GM12878 (cell line): ENCODE results near the gene SMG6. TPM values are rescaled to one million over a fixed set of nuclear protein-coding genes. Genes with fewer than 3 reads are reported as not detected.

Source experiments
- ATAC-seq: fragments of 200-7000 bp; cut with Tn5 transposase; 3 replicates; pipeline ENCODE4 v1.9.1; 2020; ENCODE audit warnings: mild to moderate bottlenecking, moderate library complexity
- BruUV-seq: library from RNA; stranded (reverse); fragments of 400-500 nt; replicated peaks from 2 replicates; lab custom pipeline; 2021; lab: Mats Ljungman, UMichigan
- CTCF ChIA-PET: fragments of 300-600 bp; sonication (Branson Sonifier 250); formaldehyde crosslinking; extraction: SDS; loops from one replicate; lab custom pipeline; 2021; ENCODE audit warnings: inconsistent platforms; lab: Yijun Ruan, JAX
- POLR2A ChIA-PET: fragments of 350-600 bp; formaldehyde crosslinking; extraction: SDS; loops from one replicate; lab custom pipeline; 2021; ENCODE audit warnings: inconsistent platforms; lab: Charles Lee
- RAD21 ChIA-PET: fragments of 300-600 bp; sonication (Branson Sonifier 250); formaldehyde crosslinking; loops from one replicate; lab custom pipeline; 2023; ENCODE audit warnings: antibody characterized with exemption; ENCODE audit not compliant: unreplicated experiment; lab: Charles Lee
- SMC1A ChIA-PET: fragments of 300-600 bp; sonication (Branson Sonifier 250); formaldehyde crosslinking; loops from one replicate; lab custom pipeline; 2023; ENCODE audit not compliant: unreplicated experiment, uncharacterized antibody; lab: Charles Lee
- DNase-seq: peaks from one replicate; pipeline ENCODE4 v3.0.0-alpha.2; 2011; ENCODE audit warnings: low read depth, low spot score
- FAIRE-seq: peaks from 3 replicates; lab custom pipeline; 2011; peaks lifted over from hg19 to GRCh38; lab: Jason Lieb, UNC
- H2AFZ ChIP-seq: 2 replicates; pipeline ENCODE4 v1.6.0; 2011; ENCODE audit warnings: low read depth, low read length, control low read depth; ENCODE audit not compliant: control insufficient read depth
- H3K27ac ChIP-seq: 2 replicates; pipeline ENCODE4 v1.5.1; 2011; ENCODE audit warnings: control low read depth; ENCODE audit not compliant: control insufficient read depth, insufficient read depth
- H3K27me3 ChIP-seq, 2 experiments: replicated peaks in 1 of 2; 2 replicates each; pipeline versions ENCODE4 v1.6.0 to v1.6.1; 2011; ENCODE audit warnings: low read length in 1 of 2; ENCODE audit not compliant: control insufficient read depth in 2 of 2, insufficient read depth in 2 of 2
- H3K36me3 ChIP-seq, 2 experiments: 2 replicates each; pipeline ENCODE4 v1.5.1; 2011; ENCODE audit warnings: low read length in 1 of 2; ENCODE audit not compliant: control insufficient read depth in 2 of 2, insufficient read depth in 2 of 2
- H3K4me1 ChIP-seq: 2 replicates; pipeline ENCODE4 v1.6.1; 2011; ENCODE audit warnings: mild to moderate bottlenecking, low read length, moderate library complexity, mixed read lengths; ENCODE audit not compliant: control insufficient read depth, insufficient read depth
- H3K4me2 ChIP-seq: 2 replicates; pipeline ENCODE4 v1.6.0; 2011; ENCODE audit warnings: control low read depth; ENCODE audit not compliant: control insufficient read depth, insufficient read depth
- H3K4me3 ChIP-seq: fragments of 200-600 bp; sonication (generic); 2 replicates; pipeline ENCODE4 v1.5.1; 2016
- H3K79me2 ChIP-seq: 2 replicates; pipeline ENCODE4 v1.6.0; 2011; ENCODE audit warnings: low read length; ENCODE audit not compliant: control insufficient read depth, insufficient read depth
- H3K9ac ChIP-seq: 2 replicates; pipeline ENCODE4 v1.8.0; 2011; ENCODE audit warnings: low read length, control low read depth, mixed read lengths; ENCODE audit not compliant: control insufficient read depth, insufficient read depth
- H3K9me3 ChIP-seq: replicated peaks from 3 replicates; pipeline ENCODE4 v1.5.1; 2011; ENCODE audit warnings: mild to moderate bottlenecking, low read length; ENCODE audit not compliant: control insufficient read depth, insufficient read depth
- H4K20me1 ChIP-seq: 2 replicates; pipeline ENCODE4 v1.6.0; 2011; ENCODE audit not compliant: control insufficient read depth, insufficient read depth
- ATF7 ChIP-seq: fragments of 450-650 bp; IDR thresholded peaks from 2 replicates; pipeline ENCODE4 v1.6.1; 2016; ENCODE audit warnings: low read depth, mild to moderate bottlenecking
- BCL11A ChIP-seq: IDR thresholded peaks from 2 replicates; pipeline ENCODE4 v1.6.1; 2011; ENCODE audit warnings: low read depth, low read length
- CHD1 ChIP-seq: IDR thresholded peaks from 2 replicates; pipeline ENCODE4 v1.6.1; 2012; ENCODE audit warnings: low read depth, low read length, improper control_type of control experiment
- ETV6 ChIP-seq, 2 experiments: fragments of 450-650 bp in 1 of 2; IDR thresholded peaks in 1 of 2; conservative IDR thresholded peaks in 1 of 2; 2 replicates each; pipeline ENCODE4 v1.6.1; 2014; ENCODE audit warnings: antibody characterized with exemption in 1 of 2, borderline replicate concordance in 1 of 2, low read depth in 1 of 2, mild to moderate bottlenecking in 1 of 2, moderate library complexity in 1 of 2
- IRF4 ChIP-seq: IDR thresholded peaks from 2 replicates; pipeline ENCODE4 v1.6.1; 2011; ENCODE audit warnings: low read depth, low read length
- RAD51 ChIP-seq: fragments of 450-650 bp; IDR thresholded peaks from 2 replicates; pipeline ENCODE4 v1.6.1; 2016; ENCODE audit warnings: moderate library complexity, mild to moderate bottlenecking, inconsistent platforms
- SRF ChIP-seq, 2 experiments: IDR thresholded peaks; 2 replicates each; pipeline ENCODE4 v1.6.1; 2011; ENCODE audit warnings: low read depth in 2 of 2, low read length in 2 of 2, mild to moderate bottlenecking in 1 of 2, moderate library complexity in 1 of 2
- WRNIP1 ChIP-seq: IDR thresholded peaks from 2 replicates; pipeline ENCODE4 v1.6.1; 2011; ENCODE audit warnings: low read depth, low read length, improper control_type of control experiment, borderline replicate concordance
- WGBS: methylation state at CpG from one replicate; pipeline ENCODE4 v1.1.6; 2016; ENCODE audit warnings: low lambda C conversion rate; ENCODE audit not compliant: insufficient replicate concordance, insufficient coverage; ENCODE audit errors: missing lambda C conversion rate; 5-methylcytosine and 5-hydroxymethylcytosine counted together
- in situ Hi-C: fragments of 300-500 bp; cut with MboI; formaldehyde crosslinking; loops from 9 replicates; pipeline ENCODE4 v1.14.3; 2018; ENCODE audit warnings: mixed read lengths
- intact Hi-C: fragments of 100-400 bp; cut with micrococcal nuclease; formaldehyde crosslinking; loops from one replicate; pipeline ENCODE4 v1.14.2; 2022; ENCODE audit not compliant: unreplicated experiment
- polyA plus RNA-seq, 11 experiments: library from polyadenylated mRNA; depleted of rRNA in 4 of 11; unstranded in 6 of 11; stranded (reverse) in 5 of 11; fragments of >200 nt; fragmentation: Nextera tagmentation in 4 of 11; fragmentation: Illumina TruSeq in 1 of 11; extraction: Ambion mirVana in 4 of 11; extraction: Trizol in 1 of 11; gene quantifications; 1 replicate in 1 of 11; 2 replicates in 10 of 11; pipeline versions ENCODE4 v1.2.1 to v1.2.3, GENCODE V29; 2011 to 2016; ENCODE audit warnings: inconsistent platforms in 2 of 11, missing spikeins in 2 of 11, low read depth in 1 of 11
- total RNA-seq, 4 experiments: library from RNA; depleted of rRNA in 3 of 4; stranded (reverse); fragments of >200 nt in 3 of 4; fragmentation: Illumina TruSeq in 1 of 4; extraction: Trizol in 1 of 4; gene quantifications; 2 replicates each; pipeline versions ENCODE4 v1.2.1 to v1.2.3, GENCODE V29; 2013 to 2021
- TF ChIP-seq, protein P1 (sequence below): IDR thresholded peaks from 2 replicates; pipeline ENCODE4 v1.6.1; 2011; ENCODE audit warnings: mild to moderate bottlenecking, low read depth, low read length, moderate library complexity; ENCODE audit not compliant: insufficient replicate concordance
- TF ChIP-seq, protein P2 (sequence below): fragments of 450-650 bp; IDR thresholded peaks from 2 replicates; pipeline ENCODE4 v1.6.1; 2018; ENCODE audit warnings: borderline replicate concordance, mild to moderate bottlenecking; ENCODE audit not compliant: partially characterized antibody

Gene SMG6
- total and polyA plus RNA-seq, 10 of the 15 experiments (the other 5 are each of a cell fraction or from before 2014, with no cell fraction given) = 0.58 to 28.7 (median 15.7) TPM

DNA sequence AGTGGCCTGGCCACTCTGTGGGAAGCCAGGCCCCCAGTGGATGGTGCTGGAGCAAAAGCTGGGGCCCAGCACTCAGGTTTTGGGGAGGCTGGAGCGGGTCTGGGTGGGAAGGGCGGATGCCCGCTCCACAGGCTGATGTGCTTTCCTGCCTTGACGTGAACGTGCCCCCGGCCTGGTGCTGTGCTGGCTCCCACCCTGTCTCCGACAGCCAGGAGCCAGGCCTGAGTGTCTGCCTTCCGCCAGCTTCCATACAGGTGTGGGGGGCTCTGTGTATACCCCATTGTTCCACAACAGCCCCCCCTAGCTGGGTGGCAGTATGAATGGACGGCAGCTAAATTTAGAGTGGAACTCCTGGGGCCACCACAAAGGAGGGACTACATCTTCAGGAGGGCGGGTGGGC is 228.7 kb downstream of the SMG6 start:
- H2AFZ ChIP-seq = no peak overlapping the region
- CTCF ChIA-PET = interaction anchor here (4.9 kb wide), 1 partner anchor 8 kb away, joined by 28 read pairs; no protein-coding TSS in a partner anchor
- POLR2A ChIA-PET = interaction anchor here (12.5 kb wide), 1 partner anchor 12 kb away, joined by 148 read pairs; no protein-coding TSS in a partner anchor
- no peaks in the 10 kb centered on the region for H3K79me2 ChIP-seq
- SMC1A ChIA-PET = no interaction called here
- no peaks in the 10 kb centered on the region for H3K27me3 ChIP-seq
- H3K9ac ChIP-seq = no peak overlapping the region
- no peak for TF ChIP-seq ETV6 (conservative IDR thresholded peaks at IDR 0.05 in 1 of 2, IDR thresholded peaks at IDR 0.05 in 1 of 2; ENCODE audit: borderline replicate concordance in 1 of 2, low read depth in 1 of 2)
- TF ChIP-seq CHD1 = no peak
- TF ChIP-seq, protein P1, sequence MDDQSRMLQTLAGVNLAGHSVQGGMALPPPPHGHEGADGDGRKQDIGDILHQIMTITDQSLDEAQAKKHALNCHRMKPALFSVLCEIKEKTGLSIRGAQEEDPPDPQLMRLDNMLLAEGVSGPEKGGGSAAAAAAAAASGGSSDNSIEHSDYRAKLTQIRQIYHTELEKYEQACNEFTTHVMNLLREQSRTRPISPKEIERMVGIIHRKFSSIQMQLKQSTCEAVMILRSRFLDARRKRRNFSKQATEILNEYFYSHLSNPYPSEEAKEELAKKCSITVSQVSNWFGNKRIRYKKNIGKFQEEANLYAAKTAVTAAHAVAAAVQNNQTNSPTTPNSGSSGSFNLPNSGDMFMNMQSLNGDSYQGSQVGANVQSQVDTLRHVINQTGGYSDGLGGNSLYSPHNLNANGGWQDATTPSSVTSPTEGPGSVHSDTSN = no peak
- no peak for TF ChIP-seq ATF7
- no peak for TF ChIP-seq BCL11A
- TF ChIP-seq, protein P2, sequence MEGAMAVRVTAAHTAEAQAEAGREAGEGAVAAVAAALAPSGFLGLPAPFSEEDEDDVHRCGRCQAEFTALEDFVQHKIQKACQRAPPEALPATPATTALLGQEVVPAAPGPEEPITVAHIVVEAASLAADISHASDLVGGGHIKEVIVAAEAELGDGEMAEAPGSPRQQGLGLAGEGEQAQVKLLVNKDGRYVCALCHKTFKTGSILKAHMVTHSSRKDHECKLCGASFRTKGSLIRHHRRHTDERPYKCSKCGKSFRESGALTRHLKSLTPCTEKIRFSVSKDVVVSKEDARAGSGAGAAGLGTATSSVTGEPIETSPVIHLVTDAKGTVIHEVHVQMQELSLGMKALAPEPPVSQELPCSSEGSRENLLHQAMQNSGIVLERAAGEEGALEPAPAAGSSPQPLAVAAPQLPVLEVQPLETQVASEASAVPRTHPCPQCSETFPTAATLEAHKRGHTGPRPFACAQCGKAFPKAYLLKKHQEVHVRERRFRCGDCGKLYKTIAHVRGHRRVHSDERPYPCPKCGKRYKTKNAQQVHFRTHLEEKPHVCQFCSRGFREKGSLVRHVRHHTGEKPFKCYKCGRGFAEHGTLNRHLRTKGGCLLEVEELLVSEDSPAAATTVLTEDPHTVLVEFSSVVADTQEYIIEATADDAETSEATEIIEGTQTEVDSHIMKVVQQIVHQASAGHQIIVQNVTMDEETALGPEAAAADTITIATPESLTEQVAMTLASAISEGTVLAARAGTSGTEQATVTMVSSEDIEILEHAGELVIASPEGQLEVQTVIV = no peak
- TF ChIP-seq WRNIP1 = no peak
- no peak for TF ChIP-seq IRF4
- no peak for TF ChIP-seq SRF (IDR thresholded peaks at IDR 0.05; ENCODE audit: low read depth in 2 of 2, low read length in 2 of 2)
- TF ChIP-seq RAD51 = no peak
- intact Hi-C loops (loop anchor here (5.0 kb wide), 1 partner anchor 167 kb away; no protein-coding TSS in a partner anchor), in situ Hi-C loops (no loop called here)
- no peak for ATAC-seq
- peaks cover 39% of the 10 kb centered on the region for H3K4me1 ChIP-seq
- peaks cover 12 to 16% of the 10 kb centered on the region in 2 experiments; a peak in 3 of 4 replicates for H3K36me3 ChIP-seq
- 94% methylated on average over 9 of the region's 10 CpGs for WGBS
- RAD21 ChIA-PET = interaction anchor here (1.2 to 1.5 kb wide), 2 partner anchors 13 to 63 kb away, joined by 3 to 5 read pairs; no protein-coding TSS in a partner anchor
- H3K4me3 ChIP-seq = no peak overlapping the region
- no peak for DNase-seq
- H3K4me2 ChIP-seq = no peak overlapping the region
- no TSS peak for BruUV-seq
- H3K9me3 ChIP-seq = no peaks in the 10 kb centered on the region
- H4K20me1 ChIP-seq = no peaks in the 10 kb centered on the region
- no peak overlapping the region for H3K27ac ChIP-seq
- FAIRE-seq = no peak
